ENCODE results near the gene GLRA3. TPM values are rescaled to one million over a fixed set of nuclear protein-coding genes. Genes with fewer than 3 reads are reported as not detected.

The GLRA3 gene
- total RNA-seq, 1 donor from 2014 or later, result 0.22 TPM

DNA sequence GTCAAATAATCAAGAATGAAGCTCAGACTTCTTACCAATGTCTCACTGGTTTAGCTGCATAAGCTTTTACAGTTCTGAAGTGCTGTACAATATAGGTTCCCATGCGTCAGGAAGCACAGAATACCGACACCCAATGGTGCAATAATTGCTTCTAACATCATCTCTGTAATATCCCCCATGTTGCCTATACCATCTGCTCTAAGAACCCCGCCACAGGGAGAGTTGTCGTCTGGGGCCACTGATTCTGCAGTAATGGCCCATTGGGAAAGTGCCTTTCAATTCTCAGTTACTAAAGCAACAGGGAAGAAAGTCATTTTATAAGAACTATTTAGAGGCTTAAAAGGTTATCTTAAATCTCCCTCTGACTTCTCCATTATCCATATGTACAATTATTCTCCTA lies 94.9 kb downstream of the GLRA3 start:
- CTCF ChIA-PET, result no interaction called here
- H3K36me3 Mint-ChIP-seq (ENCODE audit: low read depth), result no peaks in the 10 kb centered on the region
- H3K9me3 Mint-ChIP-seq, result no peaks in the 10 kb centered on the region
- H3K4me3 Mint-ChIP-seq, result no peak overlapping the region
- no peak overlapping the region for H3K27ac Mint-ChIP-seq
- ATAC-seq (ENCODE audit: low read depth) (no peak), DNase-seq (no peak)
- no peaks in the 10 kb centered on the region for H3K27me3 Mint-ChIP-seq
- POLR2A ChIA-PET, result no interaction called here
- no peaks in the 10 kb centered on the region for H3K4me1 Mint-ChIP-seq
- TF ChIP-seq, protein P1, sequence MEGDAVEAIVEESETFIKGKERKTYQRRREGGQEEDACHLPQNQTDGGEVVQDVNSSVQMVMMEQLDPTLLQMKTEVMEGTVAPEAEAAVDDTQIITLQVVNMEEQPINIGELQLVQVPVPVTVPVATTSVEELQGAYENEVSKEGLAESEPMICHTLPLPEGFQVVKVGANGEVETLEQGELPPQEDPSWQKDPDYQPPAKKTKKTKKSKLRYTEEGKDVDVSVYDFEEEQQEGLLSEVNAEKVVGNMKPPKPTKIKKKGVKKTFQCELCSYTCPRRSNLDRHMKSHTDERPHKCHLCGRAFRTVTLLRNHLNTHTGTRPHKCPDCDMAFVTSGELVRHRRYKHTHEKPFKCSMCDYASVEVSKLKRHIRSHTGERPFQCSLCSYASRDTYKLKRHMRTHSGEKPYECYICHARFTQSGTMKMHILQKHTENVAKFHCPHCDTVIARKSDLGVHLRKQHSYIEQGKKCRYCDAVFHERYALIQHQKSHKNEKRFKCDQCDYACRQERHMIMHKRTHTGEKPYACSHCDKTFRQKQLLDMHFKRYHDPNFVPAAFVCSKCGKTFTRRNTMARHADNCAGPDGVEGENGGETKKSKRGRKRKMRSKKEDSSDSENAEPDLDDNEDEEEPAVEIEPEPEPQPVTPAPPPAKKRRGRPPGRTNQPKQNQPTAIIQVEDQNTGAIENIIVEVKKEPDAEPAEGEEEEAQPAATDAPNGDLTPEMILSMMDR (IDR thresholded peaks at IDR 0.05), result no peak
- intact Hi-C loops (cut with micrococcal nuclease), result no loop called here

DNA sequence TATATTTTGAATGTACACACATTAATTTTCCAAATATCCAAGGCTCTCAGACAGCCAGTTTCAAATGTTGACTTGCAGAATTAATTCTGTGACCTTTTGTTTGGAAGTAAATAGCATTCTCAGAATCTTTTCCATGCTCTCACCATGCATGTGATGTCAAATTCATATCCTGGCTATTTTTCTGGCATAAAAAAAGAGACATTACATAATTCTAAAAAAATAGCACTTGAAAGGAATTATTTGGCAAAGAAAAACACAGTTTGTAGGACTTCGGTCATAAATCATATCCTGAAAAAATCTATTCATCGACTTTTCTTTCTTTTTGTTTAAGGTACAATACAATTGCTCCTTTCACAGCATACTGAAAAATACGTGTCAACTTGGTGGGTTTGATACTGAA lies 111.2 kb downstream of the GLRA3 start:
- H3K27me3 Mint-ChIP-seq, result no peaks in the 10 kb centered on the region
- no peaks in the 10 kb centered on the region for H3K9me3 Mint-ChIP-seq

DNA sequence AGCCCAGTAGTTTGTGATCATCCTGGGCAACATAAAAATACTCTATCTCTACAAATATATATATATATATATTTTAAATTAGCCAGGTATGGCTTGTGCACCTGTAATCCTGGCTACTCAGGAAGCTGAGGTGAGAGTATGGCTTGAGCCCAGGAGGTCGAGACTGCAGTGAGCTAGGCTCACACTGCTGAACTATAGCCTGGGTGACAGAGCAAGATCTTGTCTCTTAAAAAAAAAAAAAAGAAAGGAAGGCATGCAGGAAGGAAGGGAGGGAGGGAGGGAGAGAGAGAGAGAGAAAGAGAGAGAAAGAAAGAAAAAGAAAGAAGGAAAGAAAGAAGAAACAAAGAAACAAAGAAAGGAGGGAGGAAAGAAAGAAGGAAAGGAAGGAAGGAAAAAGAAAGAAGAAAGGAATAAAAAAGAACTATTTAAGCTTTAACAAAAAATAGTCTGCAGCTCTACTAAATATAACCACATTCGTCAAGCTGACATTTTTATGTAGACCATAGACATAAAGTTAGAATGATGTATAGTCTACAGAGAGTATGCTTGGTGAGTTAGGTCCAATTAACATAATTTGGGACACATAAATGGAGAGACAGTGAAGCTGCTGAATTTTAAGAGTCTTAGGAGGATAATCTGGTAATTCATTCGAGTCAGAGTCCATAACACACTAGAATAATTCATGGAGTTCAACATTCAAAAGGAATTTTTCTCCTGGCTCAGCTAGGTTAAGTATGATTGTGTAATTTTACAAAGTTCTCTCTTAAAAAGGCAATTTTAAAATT lies 111.9 kb downstream of the GLRA3 start:
- Mint-ChIP-seq H3K4me1 (no peaks in the 10 kb centered on the region), H3K36me3 (ENCODE audit: low read depth) (no peaks in the 10 kb centered on the region), H3K9me3 (no peaks in the 10 kb centered on the region), H3K27me3 (no peaks in the 10 kb centered on the region), H3K27ac (no peak overlapping the region), H3K4me3 (no peak overlapping the region)
- ATAC-seq (ENCODE audit: low read depth), result no peak
- TF ChIP-seq, protein P1 (IDR thresholded peaks at IDR 0.05), result no peak
- CTCF ChIA-PET, result no interaction called here
- no peak for DNase-seq
- intact Hi-C loops (cut with micrococcal nuclease), result no loop called here
- POLR2A ChIA-PET, result no interaction called here

More for the DNA sequence above, 111.2 kb downstream of the GLRA3 start:
- H3K36me3 Mint-ChIP-seq (ENCODE audit: low read depth), result no peaks in the 10 kb centered on the region
- intact Hi-C loops (cut with micrococcal nuclease), result no loop called here
- ChIA-PET POLR2A (no interaction called here), CTCF (no interaction called here)
- no peak for DNase-seq
- H3K4me1 Mint-ChIP-seq, result no peaks in the 10 kb centered on the region
- H3K4me3 Mint-ChIP-seq, result no peak overlapping the region
- no peak overlapping the region for H3K27ac Mint-ChIP-seq
- TF ChIP-seq, protein P1 (IDR thresholded peaks at IDR 0.05), result no peak
- no peak for ATAC-seq (ENCODE audit: low read depth)

DNA sequence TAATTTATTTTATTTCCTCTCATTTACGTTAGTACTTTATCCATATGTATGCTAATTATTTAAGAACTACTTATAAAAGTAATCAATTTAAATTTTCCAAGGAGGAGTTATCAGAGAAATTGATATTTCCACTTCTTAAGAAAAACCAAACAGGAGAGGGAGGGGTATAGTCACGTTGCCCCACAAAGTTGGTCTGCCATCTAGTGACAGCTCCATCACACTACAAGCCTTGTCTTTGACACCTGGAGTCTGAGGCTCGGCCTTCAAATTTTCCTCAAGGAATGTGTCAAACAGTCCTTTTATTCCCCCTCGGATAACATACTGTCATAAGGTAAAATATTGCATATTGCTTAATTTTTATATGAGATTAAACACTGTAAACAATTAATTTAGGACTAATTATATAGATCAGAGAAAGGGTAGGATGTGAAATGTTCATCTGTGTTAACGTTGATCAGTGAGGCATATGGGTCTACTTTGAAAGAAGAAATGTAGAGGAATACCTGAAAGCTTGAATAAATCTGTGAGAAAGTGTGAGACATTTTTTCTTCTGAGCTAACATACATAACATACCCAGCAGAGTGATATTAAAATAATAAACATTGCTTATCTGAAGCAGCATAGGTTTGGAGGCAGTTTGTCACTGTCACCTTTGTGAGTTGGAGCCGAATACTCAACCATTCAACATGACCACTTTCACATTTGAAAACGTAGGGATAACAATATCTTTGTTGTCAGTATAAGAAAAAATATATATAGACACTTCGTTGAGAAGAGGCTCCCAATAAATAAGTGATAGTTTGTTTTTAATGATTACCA lies 114.4 kb downstream of the GLRA3 start:
- Mint-ChIP-seq H3K4me3 (no peak overlapping the region), H3K9me3 (no peaks in the 10 kb centered on the region), H3K36me3 (ENCODE audit: low read depth) (no peaks in the 10 kb centered on the region), H3K27me3 (no peaks in the 10 kb centered on the region), H3K4me1 (no peaks in the 10 kb centered on the region), H3K27ac (no peak overlapping the region)
- DNase-seq, result no peak
- CTCF ChIA-PET, result interaction anchor here (1.0 kb wide), 1 partner anchor 351 kb away, joined by 3 read pairs; no protein-coding TSS in a partner anchor
- POLR2A ChIA-PET, result no interaction called here
- TF ChIP-seq, protein P1 (IDR thresholded peaks at IDR 0.05), result no peak
- no peak for ATAC-seq (ENCODE audit: low read depth)
- intact Hi-C loops (cut with micrococcal nuclease), result loop anchor here (1.0 kb wide), 1 partner anchor 349 kb away; no protein-coding TSS in a partner anchor

DNA sequence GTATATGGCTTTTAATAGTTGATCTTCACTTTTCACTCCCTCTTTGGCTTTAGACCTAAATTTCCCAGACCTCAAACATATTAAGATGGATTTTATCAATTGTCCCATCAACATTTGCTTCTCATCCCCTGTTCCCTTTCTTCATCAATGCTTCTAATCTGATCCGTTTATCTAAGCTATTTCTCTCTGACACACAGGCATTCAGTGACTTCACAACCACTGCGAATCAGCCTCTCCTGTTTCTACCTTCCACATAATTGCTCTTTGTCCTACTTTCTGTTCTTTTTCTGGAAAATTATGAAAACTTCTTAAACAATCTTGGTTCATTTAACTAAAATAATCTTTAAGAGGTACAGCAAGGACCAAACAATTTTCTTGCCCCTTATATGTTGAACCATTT lies 115.2 kb downstream of the GLRA3 start:
- CTCF ChIA-PET, result no interaction called here
- no peak for DNase-seq
- Mint-ChIP-seq H3K36me3 (ENCODE audit: low read depth) (no peaks in the 10 kb centered on the region), H3K9me3 (no peaks in the 10 kb centered on the region), H3K27me3 (no peaks in the 10 kb centered on the region), H3K4me3 (no peak overlapping the region), H3K27ac (no peak overlapping the region), H3K4me1 (no peaks in the 10 kb centered on the region)
- intact Hi-C loops (cut with micrococcal nuclease), result no loop called here
- ATAC-seq (ENCODE audit: low read depth), result no peak
- TF ChIP-seq, protein P1 (IDR thresholded peaks at IDR 0.05), result no peak
- POLR2A ChIA-PET, result no interaction called here
